Measurements from ENCODE around the gene GSTO1. TPM values are rescaled to one million over a fixed set of nuclear protein-coding genes. Genes with fewer than 3 reads are reported as not detected.

The GSTO1 gene
- polyA plus RNA-seq (2013, experiment 1 of 2) = 111 TPM
- polyA plus RNA-seq (2013, experiment 2 of 2) = 122 TPM

- Histone ChIP-seq H3K4me3 (ENCODE audit: low read length) (peak within 1 kb of the TSS; percentile 81), H3K27me3 (ENCODE audit: insufficient read depth, low read length) (peaks cover 14% of the 10 kb centered on the region; the same call in 1 of the 2 replicates), H3K36me3 (ENCODE audit: insufficient read depth, low read length) (peaks cover 24% of the 10 kb centered on the region), H3K4me1 (ENCODE audit: insufficient read depth, low read length) (peaks cover 48% of the 10 kb centered on the region), H3K27ac (ENCODE audit: low read depth, low read length) (peak within 1 kb of the TSS; percentile 60; the same call in 1 of the 2 replicates), H3K9me3 (ENCODE audit: insufficient read depth, low read depth, low read length) (no peaks in the 10 kb centered on the region), H3K9ac (ENCODE audit: low read depth, low read length) (peak within 1 kb of the TSS; percentile 75)
- under 1% methylated on average over 69 of the region's 69 CpGs for WGBS
These were observed at the start of gene GSTO1 for GRCh38 chr10:104254493-104255310. Gene GSTO1, plus strand, starts transcription at chr10:104254892. Its CDS starts 37 bp downstream, at chr10:104254929.

GRCh38 chr10:104208730-104209129 is 46.0 kb upstream of the GSTO1 start:
- WGBS = 95% methylated on average over 2 of the region's 3 CpGs
- H3K9ac ChIP-seq (ENCODE audit: low read depth, low read length) = no peak overlapping the region
- no peaks in the 10 kb centered on the region for H3K4me1 ChIP-seq (ENCODE audit: insufficient read depth, low read length)
- no peak overlapping the region for H3K4me3 ChIP-seq (ENCODE audit: low read length)
- H3K9me3 ChIP-seq (ENCODE audit: insufficient read depth, low read depth, low read length) = no peaks in the 10 kb centered on the region
- H3K27me3 ChIP-seq (ENCODE audit: insufficient read depth, low read length) = no peaks in the 10 kb centered on the region
- no peaks in the 10 kb centered on the region for H3K36me3 ChIP-seq (ENCODE audit: insufficient read depth, low read length)
- no peak overlapping the region for H3K27ac ChIP-seq (ENCODE audit: low read depth, low read length)

- Histone ChIP-seq H3K4me3 (ENCODE audit: low read length) (no peak overlapping the region), H3K9me3 (ENCODE audit: insufficient read depth, low read depth, low read length) (no peaks in the 10 kb centered on the region), H3K27me3 (ENCODE audit: insufficient read depth, low read length) (no peaks in the 10 kb centered on the region), H3K4me1 (ENCODE audit: insufficient read depth, low read length) (no peaks in the 10 kb centered on the region), H3K9ac (ENCODE audit: low read depth, low read length) (no peak overlapping the region), H3K27ac (ENCODE audit: low read depth, low read length) (no peak overlapping the region), H3K36me3 (ENCODE audit: insufficient read depth, low read length) (no peaks in the 10 kb centered on the region)
- WGBS = 0% methylated on average over 1 of the region's 2 CpGs
These were observed 45.0 kb upstream of the GSTO1 start for GRCh38 chr10:104209575-104210198.

- no peak overlapping the region for H3K9ac ChIP-seq (ENCODE audit: low read depth, low read length)
- no peaks in the 10 kb centered on the region for H3K36me3 ChIP-seq (ENCODE audit: insufficient read depth, low read length)
- no peaks in the 10 kb centered on the region for H3K9me3 ChIP-seq (ENCODE audit: insufficient read depth, low read depth, low read length)
- no peak overlapping the region for H3K27ac ChIP-seq (ENCODE audit: low read depth, low read length)
- no peaks in the 10 kb centered on the region for H3K27me3 ChIP-seq (ENCODE audit: insufficient read depth, low read length)
- WGBS = 91% methylated on average over 3 of the region's 3 CpGs
- H3K4me1 ChIP-seq (ENCODE audit: insufficient read depth, low read length) = no peaks in the 10 kb centered on the region
- H3K4me3 ChIP-seq (ENCODE audit: low read length) = no peak overlapping the region
These were observed 38.1 kb upstream of the GSTO1 start for GRCh38 chr10:104216631-104217030.

DNA sequence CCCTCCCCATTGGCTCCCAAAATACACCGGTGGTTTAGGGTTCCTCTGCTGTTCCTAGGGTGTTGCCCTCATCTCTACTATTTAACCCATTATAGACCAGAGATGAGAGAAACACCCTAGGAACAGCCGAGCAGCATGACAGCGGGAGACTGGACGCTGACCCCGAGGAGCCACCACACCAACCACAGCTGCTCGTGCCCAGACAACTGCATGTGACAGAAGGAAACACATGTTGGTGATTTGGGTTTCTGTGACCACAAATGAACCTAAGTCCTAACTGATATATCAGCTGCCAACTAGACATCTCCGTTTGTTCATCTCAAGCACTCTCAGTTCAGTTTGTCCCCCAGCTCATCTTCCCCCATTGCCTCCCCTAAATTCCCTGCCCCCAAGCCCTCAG is 35.9 kb upstream of the GSTO1 start:
- H3K4me1 ChIP-seq (ENCODE audit: insufficient read depth, low read length) = no peaks in the 10 kb centered on the region
- H3K36me3 ChIP-seq (ENCODE audit: insufficient read depth, low read length) = no peaks in the 10 kb centered on the region
- no peak overlapping the region for H3K27ac ChIP-seq (ENCODE audit: low read depth, low read length)
- H3K4me3 ChIP-seq (ENCODE audit: low read length) = no peak overlapping the region
- no peaks in the 10 kb centered on the region for H3K9me3 ChIP-seq (ENCODE audit: insufficient read depth, low read depth, low read length)
- whole genome bisulfite sequencing = 92% methylated on average over 7 of the region's 7 CpGs
- H3K27me3 ChIP-seq (ENCODE audit: insufficient read depth, low read length) = no peaks in the 10 kb centered on the region
- no peak overlapping the region for H3K9ac ChIP-seq (ENCODE audit: low read depth, low read length)

DNA sequence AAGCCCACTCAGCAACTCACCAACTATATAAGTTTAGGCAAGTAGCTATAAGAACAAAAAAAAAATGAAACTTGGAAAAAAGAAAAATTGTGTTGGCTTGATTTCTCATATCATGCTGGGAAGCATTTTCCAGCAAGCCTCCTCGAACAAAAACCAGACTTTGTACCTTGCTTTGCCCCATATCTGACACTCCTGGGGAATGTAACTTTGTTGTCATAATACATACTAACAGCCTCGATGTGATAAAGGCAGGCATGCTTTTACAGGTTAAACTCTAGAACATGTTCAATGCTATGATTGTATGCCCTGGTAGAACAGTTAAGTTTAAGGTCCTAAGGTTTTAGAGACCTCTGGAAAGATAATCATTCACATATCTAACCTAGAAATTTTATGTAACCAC is 34.2 kb upstream of the GSTO1 start:
- no peak overlapping the region for H3K4me3 ChIP-seq (ENCODE audit: low read length)
- H3K9me3 ChIP-seq (ENCODE audit: insufficient read depth, low read depth, low read length) = no peaks in the 10 kb centered on the region
- no peaks in the 10 kb centered on the region for H3K4me1 ChIP-seq (ENCODE audit: insufficient read depth, low read length)
- WGBS = 100% methylated on average over 2 of the region's 2 CpGs
- H3K36me3 ChIP-seq (ENCODE audit: insufficient read depth, low read length) = no peaks in the 10 kb centered on the region
- no peak overlapping the region for H3K9ac ChIP-seq (ENCODE audit: low read depth, low read length)
- no peaks in the 10 kb centered on the region for H3K27me3 ChIP-seq (ENCODE audit: insufficient read depth, low read length)
- H3K27ac ChIP-seq (ENCODE audit: low read depth, low read length) = no peak overlapping the region

DNA sequence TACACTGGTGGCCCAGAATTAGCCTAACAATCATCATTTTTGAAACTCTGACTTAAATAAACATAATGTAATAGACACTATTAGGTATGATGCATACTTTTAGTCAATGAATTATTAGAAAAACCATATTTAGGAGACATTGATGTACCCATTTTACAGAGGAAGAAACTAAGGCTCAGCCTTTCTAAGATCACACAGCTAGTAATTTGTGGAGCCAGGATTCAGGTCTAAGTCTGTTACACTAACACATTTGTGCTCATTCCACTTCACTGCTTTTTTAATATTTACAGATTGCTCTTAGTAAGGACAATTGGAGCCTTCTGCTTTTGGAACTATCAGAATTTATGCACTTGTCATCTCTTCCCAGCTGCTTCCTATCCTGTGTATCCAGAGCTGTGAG is 31.4 kb upstream of the GSTO1 start:
- no peaks in the 10 kb centered on the region for H3K27me3 ChIP-seq (ENCODE audit: insufficient read depth, low read length)
- no peaks in the 10 kb centered on the region for H3K36me3 ChIP-seq (ENCODE audit: insufficient read depth, low read length)
- no peak overlapping the region for H3K9ac ChIP-seq (ENCODE audit: low read depth, low read length)
- H3K27ac ChIP-seq (ENCODE audit: low read depth, low read length) = no peak overlapping the region
- H3K4me3 ChIP-seq (ENCODE audit: low read length) = no peak overlapping the region
- no peaks in the 10 kb centered on the region for H3K9me3 ChIP-seq (ENCODE audit: insufficient read depth, low read depth, low read length)
- H3K4me1 ChIP-seq (ENCODE audit: insufficient read depth, low read length) = no peaks in the 10 kb centered on the region

DNA sequence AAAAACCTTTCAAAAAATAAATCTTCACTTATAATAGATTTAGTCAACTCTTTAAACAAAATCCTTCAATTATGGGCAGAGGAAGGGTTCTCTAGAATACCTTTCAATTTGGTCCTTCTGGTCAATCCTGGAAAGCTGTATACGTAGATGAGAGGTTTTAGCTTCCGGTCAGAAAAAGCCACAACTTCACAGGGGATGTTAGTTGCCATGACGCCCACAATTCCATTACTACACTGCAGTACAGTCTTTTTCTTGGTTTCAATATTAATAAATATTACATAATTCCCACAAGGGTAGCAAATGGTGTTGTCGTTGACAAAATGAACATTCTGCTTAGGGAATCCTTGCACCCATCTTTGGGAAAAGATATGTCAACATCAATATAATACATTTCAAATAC is 24.2 kb upstream of the GSTO1 start:
- Histone ChIP-seq H3K4me3 (ENCODE audit: low read length) (no peak overlapping the region), H3K27me3 (ENCODE audit: insufficient read depth, low read length) (peaks cover 6% of the 10 kb centered on the region), H3K9me3 (ENCODE audit: insufficient read depth, low read depth, low read length) (peaks cover 13% of the 10 kb centered on the region), H3K27ac (ENCODE audit: low read depth, low read length) (no peak overlapping the region), H3K9ac (ENCODE audit: low read depth, low read length) (no peak overlapping the region), H3K36me3 (ENCODE audit: insufficient read depth, low read length) (no peaks in the 10 kb centered on the region), H3K4me1 (ENCODE audit: insufficient read depth, low read length) (peaks cover 6% of the 10 kb centered on the region; the same call in 1 of the 2 replicates)
- WGBS = 91% methylated on average over 3 of the region's 4 CpGs

- Histone ChIP-seq H3K9me3 (ENCODE audit: insufficient read depth, low read depth, low read length) (peaks cover 14% of the 10 kb centered on the region), H3K4me3 (ENCODE audit: low read length) (peak within 1 kb of the TSS; percentile 79), H3K36me3 (ENCODE audit: insufficient read depth, low read length) (no peaks in the 10 kb centered on the region), H3K27ac (ENCODE audit: low read depth, low read length) (no peak within 1 kb of the TSS), H3K27me3 (ENCODE audit: insufficient read depth, low read length) (peaks cover 6% of the 10 kb centered on the region), H3K4me1 (ENCODE audit: insufficient read depth, low read length) (peaks cover 6% of the 10 kb centered on the region; the same call in 1 of the 2 replicates), H3K9ac (ENCODE audit: low read depth, low read length) (peak within 1 kb of the TSS; percentile 80)
- WGBS = under 1% methylated on average over 60 of the region's 60 CpGs
These were observed 22.7 kb upstream of the GSTO1 start, which contains the start of gene CFAP43 for GRCh38 chr10:104231784-104232612. Gene CFAP43, minus strand, starts transcription at chr10:104232364. Its CDS starts 118 bp downstream, at chr10:104232246.

- Histone ChIP-seq H3K9ac (ENCODE audit: low read depth, low read length) (peak overlapping the region; percentile 67), H3K4me1 (ENCODE audit: insufficient read depth, low read length) (peaks cover 6% of the 10 kb centered on the region; the same call in 1 of the 2 replicates), H3K27ac (ENCODE audit: low read depth, low read length) (no peak overlapping the region), H3K4me3 (ENCODE audit: low read length) (peak overlapping the region; percentile 79), H3K36me3 (ENCODE audit: insufficient read depth, low read length) (no peaks in the 10 kb centered on the region), H3K9me3 (ENCODE audit: insufficient read depth, low read depth, low read length) (peaks cover 14% of the 10 kb centered on the region), H3K27me3 (ENCODE audit: insufficient read depth, low read length) (peaks cover 6% of the 10 kb centered on the region)
- 12% methylated on average over 16 of the region's 20 CpGs for WGBS
These were observed 22.0 kb upstream of the GSTO1 start for GRCh38 chr10:104232613-104233102.

Measured in HUES64 (cell line).